Left lung (tissue), 10 donors: Measurements from ENCODE around the gene HLF. TPM values are rescaled to one million over a fixed set of nuclear protein-coding genes. Genes with fewer than 3 reads are reported as not detected.

ENCODE experiments used
- ATAC-seq: fragments of 200-7000 bp; cut with Tn5 transposase; one replicate; pipeline ENCODE4 v1.9.1; 2020; ENCODE audit warnings: moderate library complexity
- DNase-seq, 4 donors: peaks; one replicate each; pipeline ENCODE4 v3.0.0-alpha.2; 2013 to 2020
- H3K27ac ChIP-seq, 2 donors: fragments of 200-600 bp; sonication (generic) in 1 of 2; one replicate each; pipeline versions ENCODE4 v1.5.0 to v1.8.0; 2020 to 2021
- H3K27me3 ChIP-seq, 2 donors: fragments of 200-600 bp; sonication (generic) in 1 of 2; one replicate each; pipeline versions ENCODE4 v1.5.0 to v1.8.0; 2020 to 2021
- H3K36me3 ChIP-seq, 2 donors: fragments of 200-600 bp; sonication (generic) in 1 of 2; one replicate each; pipeline versions ENCODE4 v1.5.0 to v1.8.0; 2020 to 2021
- H3K4me1 ChIP-seq, 2 donors: fragments of 200-600 bp; one replicate each; pipeline ENCODE4 v1.8.0; 2021
- H3K4me3 ChIP-seq, 2 donors: fragments of 200-600 bp; sonication (generic) in 1 of 2; one replicate each; pipeline versions ENCODE4 v1.5.0 to v1.8.0; 2020 to 2021; ENCODE audit warnings: mild to moderate bottlenecking in 1 of 2
- H3K9me3 ChIP-seq, 2 donors: fragments of 200-600 bp; sonication (generic) in 1 of 2; one replicate each; pipeline versions ENCODE4 v1.5.0 to v1.8.0; 2020 to 2021
- intact Hi-C, 2 donors: fragments of 100-400 bp; cut with DNase I; formaldehyde crosslinking; loops; one replicate each; pipeline versions ENCODE4 v1.11.2 to v1.14.2; 2022
- polyA plus RNA-seq, 6 donors: library from polyadenylated mRNA; unstranded; fragments of 120-200 nt; gene quantifications; one replicate each; pipeline ENCODE4 v1.2.1, GENCODE V29; 2013; ENCODE audit not compliant: insufficient read length in 6 of 6
- total RNA-seq, 2 donors: library from RNA; stranded (reverse); fragmentation: NEBNext Ultra II Directional; extraction: Animal tissue kit (Norgen Biotek cat#: 25700); gene quantifications; one replicate each; pipeline ENCODE4 v1.2.1, GENCODE V29; 2021
- TF ChIP-seq, protein P1 (sequence below), 2 donors: fragments of 200-600 bp; sonication (generic) in 1 of 2; IDR thresholded peaks; one replicate each; pipeline versions ENCODE4 v1.5.0 to v1.8.0; 2021; ENCODE audit warnings: antibody characterized with exemption in 2 of 2
- donor health status: DM: no; HTN: yes; CAD: no.
- donor health status: DM: no; HTN: no; CAD: no.

HLF gene
- total and polyA plus RNA-seq, 8 donors, result 3.0 to 9.9 (median 4.8) TPM

DNA sequence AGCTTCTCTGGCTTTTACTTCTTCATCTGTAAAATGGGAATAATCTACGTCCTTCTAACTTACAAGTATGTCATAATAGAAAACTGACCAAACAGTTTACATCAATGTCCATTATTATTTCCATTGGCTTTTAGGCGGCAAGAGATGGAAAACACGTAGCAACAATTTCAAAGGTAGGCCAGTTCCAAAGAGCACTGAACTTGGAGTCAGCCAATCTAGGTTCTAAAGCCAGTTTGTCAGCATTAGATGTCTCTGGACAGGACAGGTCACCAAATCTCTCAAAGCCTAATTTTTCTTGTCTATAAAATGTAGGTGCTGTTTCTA lies 17.6 kb downstream of the HLF start:
- no peak for DNase-seq
- Histone ChIP-seq H3K27ac (no peak overlapping the region), H3K4me1 (peaks cover 11 to 33% of the 10 kb centered on the region in 2 donors), H3K36me3 (no peaks in the 10 kb centered on the region), H3K27me3 (no peaks in the 10 kb centered on the region), H3K4me3 (no peak overlapping the region), H3K9me3 (no peaks in the 10 kb centered on the region)
- intact Hi-C loops, result no loop called here
- TF ChIP-seq, protein P1, sequence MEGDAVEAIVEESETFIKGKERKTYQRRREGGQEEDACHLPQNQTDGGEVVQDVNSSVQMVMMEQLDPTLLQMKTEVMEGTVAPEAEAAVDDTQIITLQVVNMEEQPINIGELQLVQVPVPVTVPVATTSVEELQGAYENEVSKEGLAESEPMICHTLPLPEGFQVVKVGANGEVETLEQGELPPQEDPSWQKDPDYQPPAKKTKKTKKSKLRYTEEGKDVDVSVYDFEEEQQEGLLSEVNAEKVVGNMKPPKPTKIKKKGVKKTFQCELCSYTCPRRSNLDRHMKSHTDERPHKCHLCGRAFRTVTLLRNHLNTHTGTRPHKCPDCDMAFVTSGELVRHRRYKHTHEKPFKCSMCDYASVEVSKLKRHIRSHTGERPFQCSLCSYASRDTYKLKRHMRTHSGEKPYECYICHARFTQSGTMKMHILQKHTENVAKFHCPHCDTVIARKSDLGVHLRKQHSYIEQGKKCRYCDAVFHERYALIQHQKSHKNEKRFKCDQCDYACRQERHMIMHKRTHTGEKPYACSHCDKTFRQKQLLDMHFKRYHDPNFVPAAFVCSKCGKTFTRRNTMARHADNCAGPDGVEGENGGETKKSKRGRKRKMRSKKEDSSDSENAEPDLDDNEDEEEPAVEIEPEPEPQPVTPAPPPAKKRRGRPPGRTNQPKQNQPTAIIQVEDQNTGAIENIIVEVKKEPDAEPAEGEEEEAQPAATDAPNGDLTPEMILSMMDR (IDR thresholded peaks at IDR 0.05), result no peak
- ATAC-seq, result no peak

DNA sequence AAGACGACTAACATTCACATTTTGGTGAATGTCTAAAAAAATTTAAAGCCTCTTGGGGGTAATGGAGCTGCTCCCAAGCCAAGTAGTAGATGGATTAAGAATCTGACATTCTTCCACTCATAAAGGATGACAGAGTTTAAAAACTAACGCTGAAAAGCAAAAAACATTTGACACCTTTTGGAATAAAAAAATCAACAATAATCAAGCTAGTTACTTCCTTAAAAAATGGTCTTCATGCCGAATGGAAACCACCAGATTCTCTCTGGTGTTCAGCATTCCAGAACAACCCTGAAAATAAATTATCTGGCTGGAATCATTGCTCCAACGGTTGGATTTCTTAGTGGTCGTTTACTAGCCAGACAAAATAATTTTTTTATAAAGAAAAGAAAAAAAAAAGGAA lies 18.0 kb downstream of the HLF start:
- Histone ChIP-seq H3K27me3 (no peaks in the 10 kb centered on the region), H3K27ac (peak overlapping the region in 1 of 2 donors; percentile 77), H3K4me3 (no peak overlapping the region), H3K36me3 (no peaks in the 10 kb centered on the region), H3K9me3 (no peaks in the 10 kb centered on the region), H3K4me1 (peaks cover 15 to 32% of the 10 kb centered on the region in 2 donors)
- ATAC-seq (no peak), DNase-seq (no peak)
- TF ChIP-seq, protein P1 (IDR thresholded peaks at IDR 0.05), result no peak
- intact Hi-C loops, result no loop called here

DNA sequence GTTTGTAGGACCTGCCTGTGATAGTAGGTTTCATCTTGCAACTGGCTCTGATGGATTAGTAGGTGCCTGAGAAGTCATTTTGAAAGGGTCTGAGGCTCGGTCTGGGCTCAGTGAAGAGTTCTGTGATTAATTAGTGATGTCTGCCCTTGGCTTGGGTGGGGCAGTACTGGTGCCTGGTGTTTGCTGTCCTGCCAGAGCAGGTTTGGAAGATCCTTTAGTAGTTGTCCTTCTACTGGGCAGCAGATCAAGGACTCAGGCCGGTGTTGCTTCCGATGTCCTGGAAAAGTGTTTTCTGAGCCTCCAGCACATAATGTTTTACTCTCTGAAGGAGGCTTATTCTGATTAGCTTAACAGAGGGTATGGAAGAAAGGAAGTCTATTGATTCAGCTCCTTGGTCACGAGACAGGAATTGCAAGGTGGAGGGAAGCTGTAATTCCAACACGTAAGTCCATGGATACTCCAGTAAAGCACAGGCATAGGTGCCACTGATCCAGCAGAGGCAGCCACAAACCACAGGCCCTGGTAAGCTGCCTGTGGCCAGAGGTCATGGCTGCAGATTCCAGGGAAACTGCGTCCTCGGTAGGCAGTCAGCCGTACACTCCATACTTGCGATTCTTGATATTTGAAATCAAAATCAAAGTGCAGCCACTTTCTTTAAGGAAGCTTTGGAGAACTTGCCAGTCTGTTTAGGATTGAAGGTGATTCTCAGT lies 18.7 kb downstream of the HLF start:
- H3K27ac ChIP-seq, result peak overlapping the region; percentile 34 to 77
- H3K4me1 ChIP-seq, result peaks cover 15 to 27% of the 10 kb centered on the region in 2 donors

DNA sequence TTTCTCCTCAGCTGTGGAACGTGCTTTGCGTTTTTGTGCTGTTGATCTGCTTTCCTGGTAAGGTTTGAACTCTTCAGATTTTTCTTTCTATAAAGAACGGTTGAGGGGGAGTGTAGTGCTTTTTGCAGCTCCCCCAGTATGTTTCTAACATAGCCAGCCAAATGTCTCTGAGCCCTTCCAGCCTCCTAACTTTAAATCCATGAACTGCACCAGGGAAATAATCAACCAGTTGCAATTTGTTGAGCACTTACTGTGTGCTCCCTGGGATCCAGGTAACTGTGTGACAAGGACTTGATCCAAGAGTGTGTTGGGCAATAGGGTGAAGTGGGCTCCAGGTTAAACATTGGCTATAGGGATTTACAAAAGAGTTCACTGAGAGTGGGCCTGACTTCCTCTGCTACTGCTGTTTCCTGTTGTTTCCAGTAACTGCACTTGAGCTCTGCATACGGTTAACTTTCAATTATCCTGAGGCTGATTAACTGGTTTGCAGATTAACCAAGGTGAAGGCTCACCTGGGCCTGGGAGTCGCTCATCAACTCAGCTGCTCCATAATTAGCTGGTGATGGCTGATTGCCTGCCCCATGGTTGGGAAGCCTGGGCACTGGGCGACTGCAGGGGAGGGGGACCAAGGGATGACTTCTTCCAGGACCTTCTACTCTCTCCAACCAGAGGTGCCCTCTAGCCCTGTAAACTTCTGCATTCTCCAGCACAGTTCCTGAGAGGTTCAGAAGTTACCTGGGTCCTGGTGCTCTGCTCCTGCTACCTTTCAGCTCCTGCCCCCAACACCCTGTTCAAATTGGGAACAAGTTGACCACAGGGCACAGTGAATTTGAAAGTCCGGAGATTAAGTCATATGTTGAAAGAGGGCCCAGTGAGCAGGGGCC lies 19.5 kb downstream of the HLF start:
- Histone ChIP-seq H3K27me3 (no peaks in the 10 kb centered on the region), H3K36me3 (no peaks in the 10 kb centered on the region), H3K4me1 (peaks cover 15 to 27% of the 10 kb centered on the region in 2 donors), H3K27ac (peak overlapping the region; percentile 53 to 77), H3K9me3 (no peaks in the 10 kb centered on the region), H3K4me3 (no peak overlapping the region)
- ATAC-seq (peak; percentile 72), DNase-seq (no peak)
- intact Hi-C loops, result no loop called here
- TF ChIP-seq, protein P1 (IDR thresholded peaks at IDR 0.05), result no peak

More for the DNA sequence above, 18.7 kb downstream of the HLF start:
- intact Hi-C loops, result no loop called here
- ATAC-seq (no peak), DNase-seq (no peak)
- H3K36me3 ChIP-seq, result no peaks in the 10 kb centered on the region
- no peak overlapping the region for H3K4me3 ChIP-seq
- H3K27me3 ChIP-seq, result no peaks in the 10 kb centered on the region
- no peaks in the 10 kb centered on the region for H3K9me3 ChIP-seq
- TF ChIP-seq, protein P1 (IDR thresholded peaks at IDR 0.05), result no peak

DNA sequence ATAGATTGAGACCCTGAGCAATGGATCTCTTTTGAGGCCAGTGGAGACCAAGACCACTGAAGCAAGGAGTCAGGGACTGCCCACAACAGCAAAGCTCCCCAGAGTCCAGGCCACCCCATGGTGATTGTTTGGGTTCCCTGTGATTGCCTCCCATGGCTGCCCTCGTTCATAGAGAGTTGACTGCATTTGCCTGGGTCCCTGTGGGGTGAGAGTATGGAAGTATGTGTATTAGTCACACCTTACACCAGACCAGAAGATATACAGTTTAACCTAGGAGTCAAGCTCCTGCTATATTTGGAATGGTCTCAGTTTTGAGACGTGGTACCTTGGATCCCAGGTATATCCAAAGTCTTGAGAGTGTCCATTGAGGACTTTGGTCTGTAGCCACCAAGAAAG lies 20.2 kb downstream of the HLF start:
- peaks cover 15 to 27% of the 10 kb centered on the region in 2 donors for H3K4me1 ChIP-seq

More for the DNA sequence above, 20.2 kb downstream of the HLF start:
- Histone ChIP-seq H3K36me3 (no peaks in the 10 kb centered on the region), H3K27me3 (no peaks in the 10 kb centered on the region), H3K9me3 (no peaks in the 10 kb centered on the region), H3K4me3 (no peak overlapping the region), H3K27ac (peak overlapping the region; percentile 53 to 77)
- intact Hi-C loops, result no loop called here
- TF ChIP-seq, protein P1 (IDR thresholded peaks at IDR 0.05), result no peak
- peak; percentile 25 for ATAC-seq
- DNase-seq, result no peak
